Activated naive CD8-positive, alpha-beta T cell treated with anti-CD3 and anti-CD28 coated beads, Interleukin-2, amount 50 U/mL, for 16 hours (primary cell): Measurements from ENCODE around the gene KRTAP5-4.
"Not testable (repeated sequence)": the region's sequence is repeated elsewhere in the genome, so short reads cannot be mapped to it uniquely, and the experiment has no call there.

Source experiments
- DNase-seq: peaks from one replicate; pipeline ENCODE4 v3.0.0-alpha.2; 2020; ENCODE audit warnings: low read depth, low spot score

KRTAP5-4 gene

GRCh38 chr11:1622086-1622485 is at the start of gene KRTAP5-4:
Gene KRTAP5-4, minus strand, starts transcription at chr11:1622138. Its CDS starts 45 bp downstream, at chr11:1622093.
- DNase-seq, result no peak

- no peak for DNase-seq
Observed at GRCh38 chr11:1671658-1672057, 49.7 kb upstream of the KRTAP5-4 start.

GRCh38 chr11:1670905-1671371 is 49.0 kb upstream of the KRTAP5-4 start:
- DNase-seq, result no peak

- not testable (repeated sequence) for DNase-seq
Observed at GRCh38 chr11:1670457-1670856, 48.5 kb upstream of the KRTAP5-4 start.

- DNase-seq, result no peak
Observed at GRCh38 chr11:1669546-1670218, 47.7 kb upstream of the KRTAP5-4 start.

GRCh38 chr11:1668911-1669473 is 47.1 kb upstream of the KRTAP5-4 start:
- no peak for DNase-seq

GRCh38 chr11:1667906-1668305 is 46.0 kb upstream of the KRTAP5-4 start:
- no peak for DNase-seq

- no peak for DNase-seq
Observed at GRCh38 chr11:1667121-1667850, 45.3 kb upstream of the KRTAP5-4 start.

- no peak for DNase-seq
Observed at GRCh38 chr11:1665313-1665712, 43.4 kb upstream of the KRTAP5-4 start.

- DNase-seq, result not testable (repeated sequence)
Observed at GRCh38 chr11:1662699-1663283, 40.9 kb upstream of the KRTAP5-4 start.

GRCh38 chr11:1661454-1662269 is 39.7 kb upstream of the KRTAP5-4 start:
- not testable (repeated sequence) for DNase-seq

GRCh38 chr11:1660111-1660867 is 38.4 kb upstream of the KRTAP5-4 start:
- no peak for DNase-seq

GRCh38 chr11:1659506-1659905 is 37.6 kb upstream of the KRTAP5-4 start:
- no peak for DNase-seq

- DNase-seq, result no peak
Observed at GRCh38 chr11:1656670-1657069, 34.7 kb upstream of the KRTAP5-4 start.

- DNase-seq, result no peak
Observed at GRCh38 chr11:1656061-1656441, 34.1 kb upstream of the KRTAP5-4 start.

- no peak for DNase-seq
Observed at GRCh38 chr11:1655168-1656060, 33.5 kb upstream of the KRTAP5-4 start.

- DNase-seq, result no peak
Observed at GRCh38 chr11:1654388-1655167, 32.6 kb upstream of the KRTAP5-4 start.

GRCh38 chr11:1653541-1654387 is 31.8 kb upstream of the KRTAP5-4 start:
- no peak for DNase-seq
